ENCODE measurements around the gene BNC2. TPM values are rescaled to one million over a fixed set of nuclear protein-coding genes. Genes with fewer than 3 reads are reported as not detected.

The BNC2 gene
- polyA plus RNA-seq, 4 donors = 0.81 to 11.1 (median 1.3) TPM; not detected in 1

DNA sequence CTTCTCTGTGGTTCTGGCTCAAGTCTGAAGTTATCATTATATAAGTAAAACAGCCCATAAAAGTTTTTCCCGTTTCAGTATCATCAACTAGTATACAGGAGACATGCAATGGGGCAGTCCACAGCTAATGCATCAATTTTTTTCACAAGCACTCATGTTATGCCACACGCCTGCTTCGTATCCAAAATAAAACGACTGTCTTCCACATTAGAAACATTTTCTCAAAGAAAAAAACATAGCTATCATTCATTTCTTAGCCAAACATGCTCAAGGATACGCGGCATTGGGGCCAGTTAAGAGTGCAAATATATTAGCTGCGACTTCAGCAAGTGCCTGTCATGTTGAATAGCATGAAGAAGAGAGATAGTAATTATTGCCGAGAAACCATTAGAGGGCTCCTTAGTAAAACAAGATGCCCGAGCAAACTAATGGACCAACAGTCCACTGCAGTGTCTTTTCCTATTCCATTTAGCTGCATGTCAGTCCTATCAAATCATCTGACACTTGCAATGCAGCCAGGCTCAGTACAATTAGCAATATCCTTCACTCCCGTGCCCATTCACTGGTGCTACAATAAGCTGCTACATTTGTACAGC, 68.5 kb downstream of the BNC2 start:
- H3K27ac ChIP-seq (ENCODE audit: low read depth in 1 of 3, low read length in 2 of 3) = no peak overlapping the region
- H3K4me1 ChIP-seq (ENCODE audit: control insufficient read depth in 3 of 3, insufficient read depth in 2 of 3, low read depth in 1 of 3, low read length in 2 of 3) = peaks cover 0 to 2% (median 0%) of the 10 kb centered on the region in 3 donors
- no peaks in the 10 kb centered on the region for H3K9me3 ChIP-seq (ENCODE audit: control insufficient read depth in 2 of 2, insufficient read depth in 1 of 2, low read depth in 1 of 2, low read length in 1 of 2)
- no peak overlapping the region for H3K4me3 ChIP-seq (ENCODE audit: low read depth in 1 of 3, low read length in 3 of 3)
- 59 to 65% (median 63%) methylated on average over 10 of the region's 10 CpGs for WGBS, 3 donors
- DNase-seq (no peak), FAIRE-seq (no peak)
- H3K36me3 ChIP-seq (ENCODE audit: control insufficient read depth in 3 of 3, insufficient read depth in 2 of 3, low read depth in 1 of 3, low read length in 3 of 3) = no peaks in the 10 kb centered on the region
- H3K27me3 ChIP-seq (ENCODE audit: control insufficient read depth in 3 of 3, insufficient read depth in 3 of 3, low read length in 3 of 3) = no peaks in the 10 kb centered on the region

DNA sequence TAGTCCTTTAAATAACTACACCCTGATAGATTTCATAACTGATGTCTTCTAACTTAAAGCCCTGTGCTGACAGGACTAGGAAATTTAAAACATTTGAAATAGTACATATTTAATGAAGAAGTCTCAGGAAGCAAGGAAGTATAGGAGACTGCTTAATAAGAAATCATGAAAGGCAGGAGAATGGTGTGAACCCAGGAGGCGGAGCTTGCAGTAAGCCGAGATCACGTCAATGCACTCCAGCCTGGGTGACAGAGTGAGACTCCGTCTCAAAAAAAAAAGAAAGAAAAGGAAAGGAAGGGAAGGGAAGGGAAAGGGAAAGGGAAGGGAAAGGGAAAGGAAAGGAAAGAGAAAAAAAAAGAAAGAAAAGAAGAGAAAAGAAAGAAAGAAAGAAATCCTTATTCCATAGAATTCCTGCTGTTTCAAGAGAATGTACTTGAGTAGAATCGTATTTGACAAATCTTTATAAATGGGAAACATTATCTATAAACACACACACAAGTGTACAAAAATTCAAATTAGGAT, 74.1 kb downstream of the BNC2 start:
- H3K9me3 ChIP-seq (ENCODE audit: control insufficient read depth in 2 of 2, insufficient read depth in 1 of 2, low read depth in 1 of 2, low read length in 1 of 2) = no peaks in the 10 kb centered on the region
- H3K27ac ChIP-seq (ENCODE audit: low read depth in 1 of 3, low read length in 2 of 3) = no peak overlapping the region
- FAIRE-seq (no peak), DNase-seq (no peak)
- 59 to 82% (median 81%) methylated on average over 5 of the region's 5 CpGs for WGBS, 3 donors
- H3K36me3 ChIP-seq (ENCODE audit: control insufficient read depth in 3 of 3, insufficient read depth in 2 of 3, low read depth in 1 of 3, low read length in 3 of 3) = no peaks in the 10 kb centered on the region
- H3K4me3 ChIP-seq (ENCODE audit: low read depth in 1 of 3, low read length in 3 of 3) = no peak overlapping the region
- no peaks in the 10 kb centered on the region for H3K4me1 ChIP-seq (ENCODE audit: control insufficient read depth in 3 of 3, insufficient read depth in 2 of 3, low read depth in 1 of 3, low read length in 2 of 3)
- H3K27me3 ChIP-seq (ENCODE audit: control insufficient read depth in 3 of 3, insufficient read depth in 3 of 3, low read length in 3 of 3) = no peaks in the 10 kb centered on the region

DNA sequence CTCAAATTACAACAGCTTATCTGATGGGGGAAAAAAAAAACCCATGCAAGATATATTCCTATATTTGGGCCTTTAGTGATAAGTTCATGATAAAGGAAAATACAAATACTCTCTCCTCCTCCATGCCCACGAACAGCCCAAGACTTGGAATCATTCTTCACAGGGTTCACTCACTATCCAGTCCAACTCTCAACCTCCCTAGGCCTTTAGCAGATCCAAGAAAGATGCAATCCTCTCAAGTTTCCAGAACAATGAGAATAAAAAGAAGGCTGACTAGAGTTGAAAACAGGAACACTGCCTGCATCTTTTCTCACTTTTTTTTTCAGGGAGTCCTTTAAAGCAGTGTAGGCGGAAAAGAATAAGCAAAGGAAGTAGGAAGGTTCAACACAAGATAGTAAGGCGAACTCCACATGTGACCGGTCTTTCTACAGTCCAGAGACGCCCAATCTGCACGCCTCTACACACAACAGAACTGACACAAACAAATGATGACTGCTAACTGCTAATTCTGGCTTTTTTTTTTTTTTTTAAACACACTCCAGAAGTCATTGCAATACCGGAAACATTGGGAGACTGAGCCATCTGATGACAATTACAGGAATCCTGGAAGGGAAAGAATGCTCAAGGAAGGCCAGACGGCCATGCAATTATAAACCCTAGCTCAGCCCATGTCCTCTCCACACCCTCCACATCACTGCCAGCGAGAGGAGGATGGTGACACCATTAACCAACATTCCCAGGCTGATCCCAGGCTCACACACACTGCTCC, 75.4 kb downstream of the BNC2 start:
- H3K36me3 ChIP-seq (ENCODE audit: control insufficient read depth in 3 of 3, insufficient read depth in 2 of 3, low read depth in 1 of 3, low read length in 3 of 3) = no peaks in the 10 kb centered on the region
- H3K27me3 ChIP-seq (ENCODE audit: control insufficient read depth in 3 of 3, insufficient read depth in 3 of 3, low read length in 3 of 3) = no peaks in the 10 kb centered on the region
- 48 to 65% (median 56%) methylated on average over 9 of the region's 9 CpGs for WGBS, 3 donors
- no peaks in the 10 kb centered on the region for H3K9me3 ChIP-seq (ENCODE audit: control insufficient read depth in 2 of 2, insufficient read depth in 1 of 2, low read depth in 1 of 2, low read length in 1 of 2)
- no peak for DNase-seq
- FAIRE-seq = no peak
- H3K4me3 ChIP-seq (ENCODE audit: low read depth in 1 of 3, low read length in 3 of 3) = no peak overlapping the region
- H3K4me1 ChIP-seq (ENCODE audit: control insufficient read depth in 3 of 3, insufficient read depth in 2 of 3, low read depth in 1 of 3, low read length in 2 of 3) = no peaks in the 10 kb centered on the region
- H3K27ac ChIP-seq (ENCODE audit: low read depth in 1 of 3, low read length in 2 of 3) = no peak overlapping the region

DNA sequence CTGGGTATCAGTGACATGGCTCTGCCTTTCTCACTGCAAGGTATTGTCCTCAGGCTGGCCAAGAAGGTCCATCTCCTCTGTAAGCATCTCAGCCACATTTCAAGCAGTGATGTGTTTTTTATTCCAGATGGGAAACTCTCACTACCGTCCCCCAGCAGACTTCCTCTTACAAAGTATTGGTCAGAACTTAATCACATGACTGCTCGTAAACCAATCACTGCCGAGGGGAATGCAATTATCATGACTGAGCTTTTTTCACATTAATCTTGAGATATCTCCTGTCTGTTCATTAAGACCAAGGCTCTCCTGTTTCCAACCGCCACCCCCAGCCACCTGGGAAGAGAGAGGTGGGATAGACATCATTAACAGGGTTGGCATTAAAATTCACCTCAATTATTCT, 76.4 kb downstream of the BNC2 start:
- 83 to 89% (median 85%) methylated on average over 4 of the region's 4 CpGs for WGBS, 3 donors
- no peaks in the 10 kb centered on the region for H3K4me1 ChIP-seq (ENCODE audit: control insufficient read depth in 3 of 3, insufficient read depth in 2 of 3, low read depth in 1 of 3, low read length in 2 of 3)
- no peak overlapping the region for H3K4me3 ChIP-seq (ENCODE audit: low read depth in 1 of 3, low read length in 3 of 3)
- no peak for DNase-seq
- H3K27me3 ChIP-seq (ENCODE audit: control insufficient read depth in 3 of 3, insufficient read depth in 3 of 3, low read length in 3 of 3) = no peaks in the 10 kb centered on the region
- no peaks in the 10 kb centered on the region for H3K36me3 ChIP-seq (ENCODE audit: control insufficient read depth in 3 of 3, insufficient read depth in 2 of 3, low read depth in 1 of 3, low read length in 3 of 3)
- FAIRE-seq = no peak
- no peaks in the 10 kb centered on the region for H3K9me3 ChIP-seq (ENCODE audit: control insufficient read depth in 2 of 2, insufficient read depth in 1 of 2, low read depth in 1 of 2, low read length in 1 of 2)
- H3K27ac ChIP-seq (ENCODE audit: low read depth in 1 of 3, low read length in 2 of 3) = no peak overlapping the region

DNA sequence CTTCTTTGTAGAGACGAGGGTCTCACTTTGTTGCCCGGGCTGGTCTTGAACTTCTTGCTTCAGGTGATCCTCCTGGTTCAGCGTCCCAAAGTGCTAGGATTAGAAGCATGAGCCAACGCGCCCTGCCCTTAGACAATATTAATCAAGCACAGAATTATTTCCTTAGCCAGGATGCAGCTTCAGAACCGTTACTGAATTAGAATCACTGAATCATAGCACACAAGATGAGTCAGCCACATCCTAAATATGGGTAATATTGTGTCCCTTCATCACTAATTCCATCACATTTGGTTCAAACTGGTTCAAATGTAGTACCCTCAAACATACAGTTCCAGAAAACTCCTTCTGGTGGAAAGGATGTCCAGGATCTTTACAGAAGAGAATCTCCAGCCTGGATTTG, 82.7 kb downstream of the BNC2 start:
- H3K4me3 ChIP-seq (ENCODE audit: low read depth in 1 of 3, low read length in 3 of 3) = no peak overlapping the region
- H3K4me1 ChIP-seq (ENCODE audit: control insufficient read depth in 3 of 3, insufficient read depth in 2 of 3, low read depth in 1 of 3, low read length in 2 of 3) = no peaks in the 10 kb centered on the region
- WGBS, 3 donors = 69 to 85% (median 79%) methylated on average over 6 of the region's 6 CpGs
- FAIRE-seq = no peak
- H3K9me3 ChIP-seq (ENCODE audit: control insufficient read depth in 2 of 2, insufficient read depth in 1 of 2, low read depth in 1 of 2, low read length in 1 of 2) = no peaks in the 10 kb centered on the region
- DNase-seq = no peak
- H3K36me3 ChIP-seq (ENCODE audit: control insufficient read depth in 3 of 3, insufficient read depth in 2 of 3, low read depth in 1 of 3, low read length in 3 of 3) = no peaks in the 10 kb centered on the region
- H3K27me3 ChIP-seq (ENCODE audit: control insufficient read depth in 3 of 3, insufficient read depth in 3 of 3, low read length in 3 of 3) = no peaks in the 10 kb centered on the region
- H3K27ac ChIP-seq (ENCODE audit: low read depth in 1 of 3, low read length in 2 of 3) = no peak overlapping the region

DNA sequence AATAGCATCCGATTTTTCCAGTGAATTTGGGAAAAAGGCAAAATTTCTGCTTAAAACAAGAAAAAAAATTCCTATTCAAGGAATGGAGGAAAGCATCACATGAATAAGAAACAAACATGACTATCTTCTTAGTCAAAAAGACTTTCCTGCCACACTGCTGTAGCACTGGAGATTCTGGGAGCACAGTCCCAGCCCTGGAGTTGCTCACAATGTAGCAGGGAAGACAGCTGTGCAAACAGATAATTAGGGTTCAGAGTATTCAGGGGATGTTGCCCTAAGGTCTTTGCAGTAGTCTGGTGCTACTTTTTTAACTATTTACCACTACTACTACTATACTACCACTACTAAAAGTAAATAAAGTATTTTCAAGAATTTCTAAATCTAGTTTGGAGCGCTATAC, 86.5 kb downstream of the BNC2 start:
- FAIRE-seq (no peak), DNase-seq (no peak)
- no peaks in the 10 kb centered on the region for H3K9me3 ChIP-seq (ENCODE audit: control insufficient read depth in 2 of 2, insufficient read depth in 1 of 2, low read depth in 1 of 2, low read length in 1 of 2)
- H3K4me3 ChIP-seq (ENCODE audit: low read depth in 1 of 3, low read length in 3 of 3) = no peak overlapping the region
- no peaks in the 10 kb centered on the region for H3K36me3 ChIP-seq (ENCODE audit: control insufficient read depth in 3 of 3, insufficient read depth in 2 of 3, low read depth in 1 of 3, low read length in 3 of 3)
- H3K4me1 ChIP-seq (ENCODE audit: control insufficient read depth in 3 of 3, insufficient read depth in 2 of 3, low read depth in 1 of 3, low read length in 2 of 3) = no peaks in the 10 kb centered on the region
- no peak overlapping the region for H3K27ac ChIP-seq (ENCODE audit: low read depth in 1 of 3, low read length in 2 of 3)
- no peaks in the 10 kb centered on the region for H3K27me3 ChIP-seq (ENCODE audit: control insufficient read depth in 3 of 3, insufficient read depth in 3 of 3, low read length in 3 of 3)
- 75 to 89% (median 87%) methylated on average over 2 of the region's 2 CpGs for WGBS, 3 donors

DNA sequence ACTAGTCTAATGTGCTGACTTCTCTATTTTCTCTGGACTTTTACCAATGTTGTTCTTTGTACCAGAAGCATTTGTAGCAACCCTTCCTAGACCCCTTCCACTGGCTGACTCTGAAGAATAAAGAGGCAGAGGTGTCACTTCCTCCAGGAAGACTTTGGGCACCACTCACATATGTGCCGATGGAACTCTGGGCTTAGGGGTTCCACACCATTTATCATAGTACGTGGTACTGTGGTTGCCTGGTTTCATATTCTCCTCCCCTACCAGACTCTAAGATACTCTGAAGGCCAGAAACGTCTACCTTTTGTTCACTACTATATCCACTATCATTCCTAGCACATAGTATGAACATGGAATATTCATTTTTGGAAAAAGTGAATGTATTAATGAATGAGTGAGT, 88.0 kb downstream of the BNC2 start:
- DNase-seq (no peak), FAIRE-seq (no peak)
- Histone ChIP-seq H3K4me3 (ENCODE audit: low read depth in 1 of 3, low read length in 3 of 3) (no peak overlapping the region), H3K27me3 (ENCODE audit: control insufficient read depth in 3 of 3, insufficient read depth in 3 of 3, low read length in 3 of 3) (no peaks in the 10 kb centered on the region), H3K36me3 (ENCODE audit: control insufficient read depth in 3 of 3, insufficient read depth in 2 of 3, low read depth in 1 of 3, low read length in 3 of 3) (no peaks in the 10 kb centered on the region), H3K27ac (ENCODE audit: low read depth in 1 of 3, low read length in 2 of 3) (no peak overlapping the region), H3K4me1 (ENCODE audit: control insufficient read depth in 3 of 3, insufficient read depth in 2 of 3, low read depth in 1 of 3, low read length in 2 of 3) (no peaks in the 10 kb centered on the region), H3K9me3 (ENCODE audit: control insufficient read depth in 2 of 2, insufficient read depth in 1 of 2, low read depth in 1 of 2, low read length in 1 of 2) (no peaks in the 10 kb centered on the region)
- 52 to 68% (median 55%) methylated on average over 3 of the region's 3 CpGs for WGBS, 3 donors

DNA sequence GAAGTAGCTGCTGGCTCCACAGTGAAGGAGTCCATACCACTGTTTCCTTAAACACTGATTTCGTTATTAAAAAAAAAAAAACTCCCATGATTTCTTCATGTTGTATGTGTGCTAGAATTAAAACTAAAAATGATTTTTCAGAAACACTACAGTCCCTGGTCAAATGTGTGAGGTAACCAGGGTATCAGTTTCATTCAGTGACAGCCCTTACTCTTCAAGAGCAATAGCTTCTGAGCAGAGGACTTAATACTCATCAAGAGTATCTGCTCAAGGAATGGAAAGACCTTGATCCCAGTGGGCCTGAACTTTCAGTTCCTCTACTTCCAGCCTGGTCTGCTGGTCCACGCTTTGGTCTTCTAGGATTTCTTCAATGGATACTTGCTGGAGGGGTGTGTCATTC, 95.1 kb downstream of the BNC2 start:
- Histone ChIP-seq H3K9me3 (ENCODE audit: control insufficient read depth in 2 of 2, insufficient read depth in 1 of 2, low read depth in 1 of 2, low read length in 1 of 2) (no peaks in the 10 kb centered on the region), H3K27me3 (ENCODE audit: control insufficient read depth in 3 of 3, insufficient read depth in 3 of 3, low read length in 3 of 3) (no peaks in the 10 kb centered on the region), H3K4me3 (ENCODE audit: low read depth in 1 of 3, low read length in 3 of 3) (no peak overlapping the region), H3K4me1 (ENCODE audit: control insufficient read depth in 3 of 3, insufficient read depth in 2 of 3, low read depth in 1 of 3, low read length in 2 of 3) (no peaks in the 10 kb centered on the region), H3K36me3 (ENCODE audit: control insufficient read depth in 3 of 3, insufficient read depth in 2 of 3, low read depth in 1 of 3, low read length in 3 of 3) (no peaks in the 10 kb centered on the region), H3K27ac (ENCODE audit: low read depth in 1 of 3, low read length in 2 of 3) (no peak overlapping the region)
- FAIRE-seq (no peak), DNase-seq (no peak)
- 63 to 83% (median 74%) methylated on average over 2 of the region's 2 CpGs for WGBS, 3 donors
